Measurements from ENCODE around the gene COPZ1. TPM values are rescaled to one million over a fixed set of nuclear protein-coding genes. Genes with fewer than 3 reads are reported as not detected.
"Not testable (repeated sequence)": the region's sequence is repeated elsewhere in the genome, so short reads cannot be mapped to it uniquely, and the experiment has no call there.

Gene COPZ1, protein sequence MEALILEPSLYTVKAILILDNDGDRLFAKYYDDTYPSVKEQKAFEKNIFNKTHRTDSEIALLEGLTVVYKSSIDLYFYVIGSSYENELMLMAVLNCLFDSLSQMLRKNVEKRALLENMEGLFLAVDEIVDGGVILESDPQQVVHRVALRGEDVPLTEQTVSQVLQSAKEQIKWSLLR
- polyA plus RNA-seq (2013, experiment 1 of 2; ENCODE audit: insufficient read length) = 144 TPM
- polyA plus RNA-seq (2013, experiment 2 of 2; ENCODE audit: insufficient read length) = 159 TPM

DNA sequence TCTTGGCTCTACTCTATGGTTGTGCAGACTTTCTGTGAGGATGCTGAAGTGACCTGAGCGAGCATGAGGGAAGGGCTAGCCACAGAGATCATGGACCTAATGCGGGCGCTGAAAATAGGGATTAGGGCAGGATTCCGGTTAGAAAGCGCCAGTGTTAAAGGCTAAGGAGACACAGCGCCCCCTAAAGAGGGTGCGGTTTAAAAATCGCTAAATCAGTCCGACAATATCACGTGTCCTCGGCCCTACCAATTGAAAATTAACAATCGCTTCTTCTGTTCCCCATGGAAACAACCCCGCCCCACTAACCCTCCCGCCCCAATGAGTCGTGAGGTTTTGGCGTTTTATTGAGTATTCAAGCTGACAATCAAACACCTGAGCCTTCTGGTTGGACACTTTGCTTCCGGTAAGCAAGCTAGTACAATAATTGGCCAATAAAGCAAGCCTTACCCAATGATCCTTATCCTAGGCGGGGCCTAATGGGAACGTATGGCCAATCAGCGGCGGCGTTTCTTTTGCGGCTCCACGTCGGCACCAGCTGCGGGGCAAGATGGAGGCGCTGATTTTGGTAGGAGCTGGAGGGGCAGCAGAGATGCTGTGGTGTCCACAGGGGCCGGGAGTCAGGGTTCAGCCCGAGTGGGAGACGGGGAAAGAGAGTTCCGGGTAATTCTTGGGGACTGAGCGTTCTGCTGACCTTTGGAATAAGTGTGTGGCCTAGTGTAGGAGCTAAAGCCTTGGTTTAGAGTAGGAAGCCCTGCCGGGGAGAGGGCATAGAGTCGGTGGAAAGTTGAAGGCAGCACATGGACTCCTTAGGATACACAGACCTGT lies at the start of gene COPZ1:
Gene COPZ1 (plus strand): TSS at position 515 of the 825 bp plus-strand sequence. CDS start 33 bp downstream, at position 548.
- peak; percentile 100 for DNase-seq

DNA sequence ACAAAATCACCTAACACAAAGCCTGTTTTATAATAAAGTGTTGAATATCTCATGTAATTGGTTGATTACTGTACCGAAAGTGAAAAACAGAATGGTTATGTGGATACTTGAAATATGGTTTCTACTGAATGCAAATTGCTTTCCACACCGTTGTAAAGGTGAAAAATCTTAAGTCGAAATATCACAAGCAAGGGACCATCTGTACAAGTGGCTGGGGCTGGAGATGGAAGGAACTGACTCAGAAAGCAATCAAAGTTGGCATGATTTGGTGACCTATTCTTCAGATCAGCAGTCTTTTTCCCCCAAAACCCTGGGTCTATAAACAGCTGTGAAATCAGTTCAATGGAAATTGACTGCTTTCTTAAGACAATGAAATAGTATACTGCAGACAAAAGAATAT lies 48.6 kb upstream of the COPZ1 start:
- DNase-seq = no peak

DNA sequence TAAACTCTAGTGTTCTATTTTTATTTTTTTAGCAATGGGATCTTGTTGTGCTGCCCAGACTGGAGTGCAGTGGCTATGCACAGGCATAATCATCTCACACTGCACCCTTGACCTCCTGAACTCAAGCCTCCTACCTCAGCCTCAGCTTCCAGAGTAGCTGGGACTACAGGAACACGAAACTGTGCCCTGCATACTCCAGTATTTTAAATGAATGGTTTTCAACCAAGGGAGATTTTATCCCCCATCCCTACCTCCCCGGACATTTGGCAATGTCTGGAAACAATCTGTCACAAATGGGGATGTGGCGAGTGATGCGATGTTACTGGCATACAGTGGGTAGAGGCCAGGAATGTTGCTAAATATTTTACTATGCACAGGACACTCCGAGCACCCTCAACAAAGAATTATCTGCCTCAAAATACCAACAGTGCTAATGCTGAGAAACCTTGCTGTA lies 47.1 kb upstream of the COPZ1 start:
- peak; percentile 84 for DNase-seq

DNA sequence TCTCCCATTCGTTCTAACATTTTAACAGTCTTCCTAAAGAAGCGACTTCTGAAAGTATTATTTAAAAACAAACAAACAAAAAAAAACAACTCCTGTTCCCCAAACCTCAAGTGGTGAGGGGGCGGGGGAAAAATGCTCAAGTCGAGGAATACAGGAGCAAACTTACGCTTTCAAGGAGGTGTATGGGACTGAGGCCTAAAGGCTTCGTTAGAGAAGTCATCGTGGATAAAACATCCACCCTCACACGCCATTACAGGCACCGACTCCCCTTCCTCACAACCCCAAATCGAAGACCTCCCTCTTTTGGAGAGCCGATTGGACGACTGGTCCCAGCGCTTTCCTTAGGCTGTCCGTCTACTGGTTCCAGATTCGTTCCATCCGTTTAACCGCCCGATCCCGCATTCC lies 45.7 kb upstream of the COPZ1 start:
- no peak for DNase-seq

DNA sequence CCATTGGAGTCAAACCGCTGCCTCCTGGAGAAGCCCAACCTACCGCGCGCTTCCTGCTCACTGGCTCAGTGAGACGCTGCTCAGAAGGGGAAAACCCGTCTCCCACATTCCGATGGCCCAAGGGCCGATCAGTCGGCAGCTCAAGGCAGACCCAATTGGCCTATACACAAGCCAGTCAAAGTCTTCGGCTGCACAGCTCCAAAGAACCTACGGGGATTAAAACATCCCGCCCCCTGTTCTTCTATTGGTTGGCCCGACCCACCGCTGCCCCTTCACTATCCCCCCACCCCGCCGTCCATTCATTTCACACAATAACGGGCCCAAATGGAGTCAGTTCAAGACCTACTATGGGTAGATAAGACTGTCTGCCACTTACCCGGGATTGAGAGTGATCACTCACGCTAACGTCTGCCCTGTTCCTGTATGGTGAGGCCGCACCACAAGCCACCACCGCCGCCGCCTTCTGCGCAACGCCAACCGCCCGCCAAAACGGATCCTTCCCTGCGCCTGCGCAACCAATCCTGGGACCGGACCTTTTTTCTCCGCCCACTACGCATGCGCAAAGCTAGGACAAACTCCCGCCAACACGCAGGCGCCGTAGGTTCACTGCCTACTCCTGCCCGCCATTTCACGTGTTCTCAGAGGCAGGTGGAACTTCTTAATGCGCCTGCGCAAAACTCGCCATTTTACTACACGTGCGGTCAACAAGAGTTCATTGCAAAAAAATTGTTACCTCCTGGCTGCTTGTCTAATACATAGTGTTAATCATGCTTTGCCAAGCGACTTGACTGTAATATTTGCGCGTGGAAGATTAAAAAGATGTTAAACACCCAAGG lies 45.1 kb upstream of the COPZ1 start, which contains the start of gene CBX5:
Gene CBX5 (minus strand): TSS at position 491 of the 836 bp plus-strand sequence. CDS start 22,472 bp downstream, outside the sequence.
- peak; percentile 100 for DNase-seq

DNA sequence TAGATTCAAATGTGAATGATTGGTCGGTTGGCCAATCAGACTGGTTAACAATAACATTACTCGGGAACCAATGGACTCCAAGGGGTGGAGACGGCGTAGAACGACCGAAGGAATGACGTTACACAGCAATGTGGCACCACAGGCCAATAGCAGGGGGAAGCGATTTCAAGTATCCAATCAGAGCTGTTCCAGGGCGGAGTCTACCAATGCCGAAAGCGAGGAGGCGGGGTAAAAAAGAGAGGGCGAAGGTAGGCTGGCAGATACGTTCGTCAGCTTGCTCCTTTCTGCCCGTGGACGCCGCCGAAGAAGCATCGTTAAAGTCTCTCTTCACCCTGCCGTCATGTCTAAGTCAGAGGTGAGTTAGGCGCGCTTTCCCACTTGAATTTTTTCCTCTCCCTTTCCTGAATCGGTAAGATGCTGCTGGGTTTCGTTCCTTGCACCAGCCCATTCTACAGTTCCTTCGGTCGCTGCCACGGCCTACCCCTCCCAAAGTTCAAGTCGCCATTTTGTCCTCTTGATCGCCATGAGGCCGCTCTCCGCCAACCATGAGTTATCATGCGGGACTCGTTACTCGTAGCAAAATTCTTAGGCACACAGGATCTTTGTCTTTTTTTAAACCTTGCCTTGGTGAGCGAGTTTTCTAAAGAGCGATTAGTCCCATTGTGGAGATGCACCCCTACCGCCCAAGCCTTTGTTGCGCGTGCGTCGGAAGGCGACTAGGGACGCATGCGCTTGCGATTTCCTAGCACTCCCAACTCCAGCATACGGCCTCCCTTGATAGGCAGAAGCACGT lies 44.3 kb upstream of the COPZ1 start, which contains the start of gene HNRNPA1:
Gene HNRNPA1 (plus strand): TSS at position 259 of the 793 bp plus-strand sequence. CDS start 82 bp downstream, at position 341.
- DNase-seq = peak; percentile 100

DNA sequence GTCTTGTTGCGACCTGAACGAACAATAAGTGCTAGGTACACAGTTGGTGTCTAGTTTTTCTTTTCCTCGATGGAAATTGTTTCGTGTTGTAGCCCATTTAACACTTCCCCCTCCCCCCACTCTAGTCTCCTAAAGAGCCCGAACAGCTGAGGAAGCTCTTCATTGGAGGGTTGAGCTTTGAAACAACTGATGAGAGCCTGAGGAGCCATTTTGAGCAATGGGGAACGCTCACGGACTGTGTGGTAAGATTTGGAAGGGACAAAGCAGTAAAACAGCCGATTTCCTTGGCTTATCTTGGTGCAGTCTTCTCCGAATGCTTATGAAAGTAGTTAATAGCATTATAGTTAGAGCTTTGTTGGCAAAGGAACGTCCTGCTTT lies 43.7 kb upstream of the COPZ1 start:
- not testable (repeated sequence) for DNase-seq

DNA sequence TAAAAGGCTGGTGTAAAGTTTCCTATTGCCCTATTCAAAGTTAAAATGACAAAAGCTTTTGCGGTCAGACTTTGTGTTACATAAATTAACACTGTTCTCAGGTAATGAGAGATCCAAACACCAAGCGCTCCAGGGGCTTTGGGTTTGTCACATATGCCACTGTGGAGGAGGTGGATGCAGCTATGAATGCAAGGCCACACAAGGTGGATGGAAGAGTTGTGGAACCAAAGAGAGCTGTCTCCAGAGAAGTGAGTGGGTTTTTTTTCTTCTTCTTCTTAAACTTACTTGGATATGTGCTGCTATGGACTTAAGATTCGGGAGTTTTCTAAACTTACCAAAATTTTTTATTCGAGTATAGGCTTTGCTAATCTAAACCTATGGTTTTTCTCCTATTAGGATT lies 43.2 kb upstream of the COPZ1 start:
- not testable (repeated sequence) for DNase-seq

DNA sequence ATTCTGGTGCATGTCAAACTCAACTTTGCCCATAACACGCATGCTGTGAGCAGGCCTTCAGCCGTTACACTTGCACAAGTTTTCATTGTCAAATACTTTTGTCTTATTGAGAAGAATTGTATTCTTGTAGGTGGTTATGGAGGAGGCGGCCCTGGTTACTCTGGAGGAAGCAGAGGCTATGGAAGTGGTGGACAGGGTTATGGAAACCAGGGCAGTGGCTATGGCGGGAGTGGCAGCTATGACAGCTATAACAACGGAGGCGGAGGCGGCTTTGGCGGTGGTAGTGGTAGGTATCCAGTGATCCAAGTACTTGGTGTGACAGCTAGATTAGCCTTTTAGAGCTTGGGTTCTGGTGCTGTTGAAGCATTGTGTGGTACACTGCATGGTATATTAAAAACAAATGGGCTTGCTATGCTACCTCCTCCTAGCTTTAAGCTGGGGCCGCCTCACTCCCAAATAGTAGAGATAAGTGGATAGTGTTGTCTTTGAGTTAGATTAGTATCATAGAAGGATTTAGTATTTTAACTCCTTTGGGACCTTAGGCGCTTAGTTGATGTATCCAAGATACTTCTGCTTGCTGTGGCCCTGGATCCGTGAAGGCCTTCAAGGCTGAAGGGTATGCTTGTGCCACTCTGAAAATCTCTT lies 41.9 kb upstream of the COPZ1 start:
- DNase-seq = no peak

DNA sequence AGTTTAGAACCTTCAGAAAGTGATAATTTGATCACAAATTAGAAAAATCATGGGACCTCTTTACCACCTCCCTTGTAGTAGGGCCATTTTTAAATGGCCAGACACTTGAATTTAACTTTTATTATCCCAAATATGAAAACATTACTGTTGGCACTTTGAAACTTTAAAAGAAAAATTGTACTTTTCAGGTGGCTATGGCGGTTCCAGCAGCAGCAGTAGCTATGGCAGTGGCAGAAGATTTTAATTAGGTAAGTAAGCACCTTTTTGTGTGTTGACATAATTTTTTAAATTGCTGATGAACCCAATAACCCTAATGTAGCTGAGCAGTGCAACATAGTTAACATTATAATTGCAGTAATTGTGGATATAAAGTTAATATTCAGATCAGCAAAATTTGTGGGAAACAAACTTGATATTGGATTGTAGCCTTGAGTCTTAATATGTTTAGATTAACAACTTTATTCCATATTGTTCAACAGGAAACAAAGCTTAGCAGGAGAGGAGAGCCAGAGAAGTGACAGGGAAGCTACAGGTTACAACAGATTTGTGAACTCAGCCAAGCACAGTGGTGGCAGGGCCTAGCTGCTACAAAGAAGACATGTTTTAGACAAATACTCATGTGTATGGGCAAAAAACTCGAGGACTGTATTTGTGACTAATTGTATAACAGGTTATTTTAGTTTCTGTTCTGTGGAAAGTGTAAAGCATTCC lies 40.7 kb upstream of the COPZ1 start:
- DNase-seq = not testable (repeated sequence)

DNA sequence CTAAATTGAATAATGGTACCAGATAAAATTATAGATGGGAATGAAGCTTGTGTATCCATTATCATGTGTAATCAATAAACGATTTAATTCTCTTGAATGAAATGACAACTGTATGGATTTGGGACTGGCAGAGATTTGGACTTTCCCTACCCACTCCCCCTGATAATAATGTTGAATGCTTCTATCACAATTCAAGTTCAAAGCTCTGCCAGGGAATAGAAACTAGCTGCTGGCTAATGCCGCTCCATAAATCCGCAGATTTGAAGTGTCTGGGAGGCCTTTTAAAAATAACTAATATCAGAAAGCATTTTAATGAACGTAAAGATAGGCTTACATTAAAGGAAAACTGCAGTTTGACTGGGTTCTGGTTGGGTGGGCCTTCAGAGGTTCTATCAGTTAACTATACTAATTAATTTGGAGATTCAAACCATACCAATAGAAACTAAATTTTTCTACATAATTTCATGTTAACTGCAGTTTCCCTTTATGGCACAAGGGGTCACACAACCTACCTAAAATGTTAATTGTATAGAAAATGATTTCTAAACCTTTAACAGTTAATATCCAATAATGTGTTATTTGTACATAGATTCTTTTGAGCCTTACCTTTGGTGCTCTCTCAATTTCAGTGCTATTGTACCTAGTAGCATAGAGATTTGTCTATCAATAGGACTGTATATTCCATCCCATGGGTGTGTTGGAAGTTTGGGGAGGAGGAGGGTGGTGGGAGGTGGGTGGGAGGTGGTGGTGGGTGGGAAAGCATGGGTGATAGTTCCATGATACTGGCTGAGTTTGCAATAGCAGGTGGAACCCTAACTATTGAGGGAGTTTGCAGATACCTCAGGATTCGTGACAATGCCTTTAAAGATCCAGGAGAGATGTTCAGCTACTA lies 39.5 kb upstream of the COPZ1 start:
- peak; percentile 10 for DNase-seq

DNA sequence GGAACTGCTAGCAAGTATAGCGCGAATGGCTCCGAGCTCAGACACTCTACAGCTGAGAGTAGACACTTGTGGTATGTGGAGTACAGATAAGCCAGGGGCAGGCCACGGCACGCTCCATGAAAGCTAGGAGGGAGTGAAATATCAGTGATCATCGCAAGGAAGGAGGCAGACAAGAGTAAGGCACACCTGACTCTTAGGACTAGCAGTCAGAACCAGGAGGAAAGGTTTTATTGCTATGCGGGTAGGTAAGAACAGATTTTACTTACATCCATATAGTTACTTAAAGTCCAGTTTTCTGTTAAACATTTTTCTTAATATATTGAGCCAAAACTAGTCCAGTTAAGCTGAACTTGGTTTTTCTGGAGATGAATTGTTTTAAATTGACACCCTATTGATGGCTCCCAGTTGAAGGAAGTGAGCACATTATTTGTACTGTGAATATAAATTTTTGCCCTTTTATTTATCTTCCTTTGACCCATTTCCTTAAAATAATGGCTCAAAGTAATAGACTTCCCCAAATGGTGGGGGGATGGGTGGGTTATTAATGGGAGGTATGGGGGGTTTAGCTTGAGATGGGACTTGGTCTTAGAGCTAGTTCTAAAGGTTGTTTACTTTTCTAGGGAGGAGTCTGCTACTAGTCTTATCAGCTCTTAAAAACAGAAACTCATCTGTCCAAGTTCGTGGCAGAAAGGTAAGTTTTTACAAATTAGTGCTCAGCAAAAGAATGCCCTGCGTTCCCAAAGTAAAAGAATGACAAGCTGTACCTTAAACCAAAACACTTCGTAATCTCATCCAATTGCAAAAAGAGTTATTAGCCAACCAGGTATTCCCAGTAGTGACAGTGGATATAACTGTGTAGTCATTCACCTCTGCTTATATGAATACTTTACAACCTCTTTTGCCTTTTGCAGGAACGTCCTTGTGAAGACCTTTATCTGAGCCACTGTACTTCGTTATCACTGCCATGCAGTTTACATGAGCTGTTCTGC lies 38.6 kb upstream of the COPZ1 start:
- DNase-seq = no peak

DNA sequence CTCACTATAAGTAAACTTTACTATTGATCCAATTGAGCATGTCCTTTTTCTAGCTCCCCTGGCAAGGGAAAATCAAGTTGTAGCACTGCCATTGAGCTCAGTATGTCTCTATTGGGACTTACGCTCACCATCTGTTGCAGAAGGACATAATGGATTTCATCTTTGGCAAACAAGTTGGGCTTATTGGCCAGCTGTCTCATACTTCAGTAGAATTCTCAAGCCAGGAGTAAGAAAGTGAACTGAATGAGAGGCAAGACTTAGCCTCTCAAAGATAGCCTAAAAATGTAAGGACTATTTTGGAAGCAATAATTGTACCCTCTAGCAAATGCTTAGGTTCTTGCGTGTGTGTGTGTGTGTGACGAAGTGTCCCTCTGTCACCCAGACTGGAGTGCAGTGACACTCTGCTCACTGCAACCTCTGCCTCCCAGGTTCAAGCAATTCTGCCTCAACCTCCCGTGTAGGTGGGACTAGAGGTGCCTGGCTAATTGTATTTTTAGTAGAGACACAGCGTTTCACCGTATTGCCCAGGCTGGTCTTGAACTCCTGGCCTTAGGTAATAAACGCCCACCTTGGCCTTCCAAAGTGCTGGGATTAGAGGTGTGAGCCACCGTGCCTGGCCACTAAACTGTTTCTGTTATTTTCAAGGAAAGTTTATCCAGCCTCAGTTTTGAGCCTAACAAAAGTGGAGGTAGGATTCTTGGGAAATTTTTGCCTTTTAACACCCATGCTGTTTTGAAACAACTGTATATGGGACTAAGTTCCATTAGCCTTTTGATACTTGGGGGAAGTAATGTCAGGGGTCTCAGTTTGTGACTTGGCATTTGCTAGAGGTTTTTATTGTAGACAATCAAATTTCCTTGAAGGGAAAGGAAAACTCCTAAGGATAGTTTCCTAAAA lies 37.4 kb upstream of the COPZ1 start:
- DNase-seq = no peak

DNA sequence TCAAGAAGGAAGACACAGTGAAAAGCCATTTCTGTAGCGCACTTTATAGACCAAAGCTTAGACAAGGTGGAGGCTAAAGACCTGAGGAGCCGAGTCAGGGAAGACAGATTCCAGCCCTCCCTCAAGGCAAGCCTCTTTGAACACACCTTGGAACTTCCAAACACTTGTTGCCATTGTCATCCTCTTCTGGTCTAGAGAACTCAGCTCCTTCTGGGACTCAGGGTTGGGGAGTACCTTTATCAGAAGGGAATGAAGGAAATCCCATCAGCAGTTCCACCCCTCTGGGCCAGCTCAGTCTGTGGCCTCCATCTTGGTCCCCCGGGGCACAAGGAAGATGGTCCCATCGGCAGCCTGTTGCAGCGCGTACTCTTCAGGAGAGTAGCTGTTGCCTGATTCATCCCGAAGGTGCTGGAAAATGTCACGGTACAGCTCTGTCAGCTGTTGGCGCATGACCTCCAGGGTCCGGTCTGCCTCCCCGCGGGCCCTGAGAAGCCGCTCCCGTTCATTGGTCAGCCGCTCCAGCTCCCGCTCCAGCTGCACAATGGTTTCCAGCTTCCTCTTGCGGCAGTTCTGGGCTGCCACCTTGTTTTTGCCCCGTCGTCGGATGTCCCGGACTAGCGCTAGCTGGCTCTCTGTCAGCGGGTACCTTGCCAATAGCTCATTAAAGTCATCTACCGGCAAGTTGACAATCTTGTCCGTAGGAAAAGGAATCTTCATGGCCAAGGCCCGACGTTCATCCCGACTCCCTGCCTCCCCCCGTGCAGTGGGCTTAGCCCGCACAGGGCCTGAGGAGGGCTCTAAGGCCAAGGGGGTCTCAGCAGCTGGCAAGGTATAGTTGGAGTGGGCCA lies 32.6 kb upstream of the COPZ1 start:
- DNase-seq = no peak

DNA sequence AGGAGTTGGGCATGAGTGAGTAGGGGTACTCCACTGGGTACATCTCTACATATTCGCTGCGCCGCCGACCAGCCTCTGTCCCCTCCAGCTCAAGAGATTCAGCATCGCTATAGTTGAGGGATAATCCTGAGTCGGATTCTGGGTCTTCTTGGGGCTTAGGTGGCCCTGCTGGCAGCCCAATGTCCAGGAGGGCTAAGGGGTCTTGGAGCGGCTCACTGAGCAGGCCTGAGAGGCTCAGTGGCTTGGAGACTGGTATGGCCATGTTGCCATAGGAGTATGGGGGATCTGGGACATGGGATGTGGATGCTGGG lies 32.0 kb upstream of the COPZ1 start:
- DNase-seq = no peak

Measured in fibroblast of skin of back (primary cell).